Measurements from ENCODE around the gene RARS2.

- TF ChIP-seq ZNF274 (IDR thresholded peaks at IDR 0.05; ENCODE audit: low read depth, low read length) (no peak), YY1 (IDR thresholded peaks at IDR 0.05; ENCODE audit: insufficient read depth, insufficient read length) (no peak)
These were observed 15.5 kb downstream of the RARS2 start for GRCh38 chr6:87574237-87574804.
